ENCODE data around the gene GPATCH8.

DNA sequence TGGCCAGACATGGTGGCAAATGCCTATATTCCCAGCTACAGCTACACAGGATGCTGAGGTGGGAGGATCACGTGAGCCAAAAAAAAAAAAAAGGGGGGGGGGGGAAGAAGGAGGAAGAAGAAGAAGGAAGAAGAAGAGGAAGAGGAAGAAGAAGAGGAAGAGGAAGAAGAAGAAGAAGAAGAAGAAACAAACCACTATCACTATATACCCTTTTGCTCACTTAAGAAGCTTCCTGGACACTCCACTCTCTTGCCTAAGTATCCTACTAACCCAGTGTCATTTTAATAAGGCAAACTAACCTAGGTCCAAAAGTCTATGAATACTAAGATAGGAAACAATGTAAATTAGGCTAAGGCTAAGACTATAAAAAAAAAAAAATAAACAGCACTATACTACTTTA, 54.8 kb downstream of the GPATCH8 start:
- no peak for TF ChIP-seq POLR2A (IDR thresholded peaks at IDR 0.05; ENCODE audit: low read depth, low read length)
- TF ChIP-seq TAF1 (IDR thresholded peaks at IDR 0.05; ENCODE audit: borderline replicate concordance, low read depth, low read length) = no peak
- TF ChIP-seq POLR2AphosphoS5 (IDR thresholded peaks at IDR 0.05; ENCODE audit: low read depth, low read length) = no peak

Measured in GM12892 (cell line).